Measurements from ENCODE around the gene ZSWIM1.
"Not testable (repeated sequence)": the region's sequence is repeated elsewhere in the genome, so short reads cannot be mapped to it uniquely, and the experiment has no call there.

The ZSWIM1 gene

GRCh38 chr20:45892049-45892825 lies 11.2 kb downstream of the ZSWIM1 start:
- Mint-ChIP-seq H3K9me3 (no peaks in the 10 kb centered on the region), H3K4me3 (peak overlapping the region; percentile 93), H3K36me3 (peaks cover 3% of the 10 kb centered on the region), H3K4me1 (peaks cover 40% of the 10 kb centered on the region), H3K27ac (peak overlapping the region; percentile 55), H3K27me3 (no peaks in the 10 kb centered on the region)

- H3K27me3 Mint-ChIP-seq: no peaks in the 10 kb centered on the region
- peak overlapping the region; percentile 93 for H3K4me3 Mint-ChIP-seq
- H3K9me3 Mint-ChIP-seq: no peaks in the 10 kb centered on the region
- peaks cover 36% of the 10 kb centered on the region for H3K4me1 Mint-ChIP-seq
- no peak overlapping the region for H3K27ac Mint-ChIP-seq
- H3K36me3 Mint-ChIP-seq: no peaks in the 10 kb centered on the region
Measured at GRCh38 chr20:45892828-45893500, 11.9 kb downstream of the ZSWIM1 start.

- Mint-ChIP-seq H3K27me3 (no peaks in the 10 kb centered on the region), H3K4me3 (no peak overlapping the region), H3K27ac (no peak overlapping the region), H3K36me3 (no peaks in the 10 kb centered on the region), H3K4me1 (peaks cover 35% of the 10 kb centered on the region), H3K9me3 (no peaks in the 10 kb centered on the region)
Measured at GRCh38 chr20:45893831-45894230, 12.8 kb downstream of the ZSWIM1 start.

GRCh38 chr20:45894797-45895196 lies 13.8 kb downstream of the ZSWIM1 start:
- Mint-ChIP-seq H3K27me3 (no peaks in the 10 kb centered on the region), H3K4me3 (no peak overlapping the region)

GRCh38 chr20:45896641-45897161 lies 15.7 kb downstream of the ZSWIM1 start:
- Mint-ChIP-seq H3K27me3 (no peaks in the 10 kb centered on the region), H3K9me3 (no peaks in the 10 kb centered on the region), H3K36me3 (no peaks in the 10 kb centered on the region), H3K4me3 (no peak overlapping the region), H3K4me1 (peaks cover 20% of the 10 kb centered on the region), H3K27ac (no peak overlapping the region)

More at GRCh38 chr20:45894797-45895196, 13.8 kb downstream of the ZSWIM1 start:
- H3K4me1 Mint-ChIP-seq: peaks cover 26% of the 10 kb centered on the region
- no peaks in the 10 kb centered on the region for H3K36me3 Mint-ChIP-seq
- H3K27ac Mint-ChIP-seq: no peak overlapping the region
- no peaks in the 10 kb centered on the region for H3K9me3 Mint-ChIP-seq

- Mint-ChIP-seq H3K36me3 (no peaks in the 10 kb centered on the region), H3K4me1 (peaks cover 16% of the 10 kb centered on the region), H3K27ac (no peak overlapping the region), H3K4me3 (no peak overlapping the region), H3K27me3 (no peaks in the 10 kb centered on the region), H3K9me3 (no peaks in the 10 kb centered on the region)
Measured at GRCh38 chr20:45897289-45897688, 16.3 kb downstream of the ZSWIM1 start.

GRCh38 chr20:45897692-45898091 lies 16.7 kb downstream of the ZSWIM1 start:
- Mint-ChIP-seq H3K27me3 (no peaks in the 10 kb centered on the region), H3K4me1 (peaks cover 12% of the 10 kb centered on the region), H3K9me3 (no peaks in the 10 kb centered on the region), H3K4me3 (no peak overlapping the region), H3K27ac (no peak overlapping the region), H3K36me3 (no peaks in the 10 kb centered on the region)

- Mint-ChIP-seq H3K27me3 (no peaks in the 10 kb centered on the region), H3K9me3 (no peaks in the 10 kb centered on the region), H3K36me3 (no peaks in the 10 kb centered on the region), H3K27ac (no peak overlapping the region), H3K4me3 (no peak overlapping the region), H3K4me1 (peaks cover 6% of the 10 kb centered on the region)
Measured at GRCh38 chr20:45898285-45898684, 17.3 kb downstream of the ZSWIM1 start.

GRCh38 chr20:45899046-45899835 lies 18.2 kb downstream of the ZSWIM1 start:
- Mint-ChIP-seq H3K27me3 (no peaks in the 10 kb centered on the region), H3K27ac (no peak overlapping the region), H3K4me1 (no peaks in the 10 kb centered on the region), H3K9me3 (no peaks in the 10 kb centered on the region), H3K4me3 (no peak overlapping the region), H3K36me3 (no peaks in the 10 kb centered on the region)

- H3K27ac Mint-ChIP-seq, H3K36me3 Mint-ChIP-seq, H3K9me3 Mint-ChIP-seq, H3K4me3 Mint-ChIP-seq, H3K4me1 Mint-ChIP-seq, H3K27me3 Mint-ChIP-seq: not testable (repeated sequence)
Measured at GRCh38 chr20:45901332-45901731, 20.3 kb downstream of the ZSWIM1 start.

- no peaks in the 10 kb centered on the region for H3K9me3 Mint-ChIP-seq
- H3K4me1 Mint-ChIP-seq: no peaks in the 10 kb centered on the region
- no peaks in the 10 kb centered on the region for H3K36me3 Mint-ChIP-seq
- H3K27me3 Mint-ChIP-seq: no peaks in the 10 kb centered on the region
- H3K4me3 Mint-ChIP-seq: no peak overlapping the region
- no peak overlapping the region for H3K27ac Mint-ChIP-seq
Measured at GRCh38 chr20:45902199-45902701, 21.2 kb downstream of the ZSWIM1 start.

GRCh38 chr20:45904583-45905504 lies 23.8 kb downstream of the ZSWIM1 start:
- no peak overlapping the region for H3K27ac Mint-ChIP-seq
- H3K36me3 Mint-ChIP-seq: no peaks in the 10 kb centered on the region
- no peaks in the 10 kb centered on the region for H3K27me3 Mint-ChIP-seq
- no peaks in the 10 kb centered on the region for H3K9me3 Mint-ChIP-seq
- H3K4me3 Mint-ChIP-seq: no peak overlapping the region
- H3K4me1 Mint-ChIP-seq: no peaks in the 10 kb centered on the region

GRCh38 chr20:45905505-45906079 lies 24.6 kb downstream of the ZSWIM1 start:
- H3K27me3 Mint-ChIP-seq: no peaks in the 10 kb centered on the region
- no peaks in the 10 kb centered on the region for H3K36me3 Mint-ChIP-seq
- H3K27ac Mint-ChIP-seq: no peak overlapping the region
- H3K4me3 Mint-ChIP-seq: no peak overlapping the region
- H3K4me1 Mint-ChIP-seq: peaks cover 2% of the 10 kb centered on the region
- no peaks in the 10 kb centered on the region for H3K9me3 Mint-ChIP-seq

GRCh38 chr20:45907219-45907948 lies 26.4 kb downstream of the ZSWIM1 start:
- H3K9me3 Mint-ChIP-seq: no peaks in the 10 kb centered on the region
- H3K4me3 Mint-ChIP-seq: no peak overlapping the region
- H3K27ac Mint-ChIP-seq: no peak overlapping the region
- H3K36me3 Mint-ChIP-seq: no peaks in the 10 kb centered on the region
- no peaks in the 10 kb centered on the region for H3K27me3 Mint-ChIP-seq
- H3K4me1 Mint-ChIP-seq: peaks cover 16% of the 10 kb centered on the region
